Hematopoietic multipotent progenitor cell treated with erythropoietin and hydrocortisone succinate and interleukin-3 and kit ligand, for 6 days (in vitro differentiated cells): ENCODE data around the gene SNX11.

Experiments
- DNase-seq: peaks from one replicate; pipeline ENCODE4 v3.0.0-alpha.2; 2015

The SNX11 gene

DNA sequence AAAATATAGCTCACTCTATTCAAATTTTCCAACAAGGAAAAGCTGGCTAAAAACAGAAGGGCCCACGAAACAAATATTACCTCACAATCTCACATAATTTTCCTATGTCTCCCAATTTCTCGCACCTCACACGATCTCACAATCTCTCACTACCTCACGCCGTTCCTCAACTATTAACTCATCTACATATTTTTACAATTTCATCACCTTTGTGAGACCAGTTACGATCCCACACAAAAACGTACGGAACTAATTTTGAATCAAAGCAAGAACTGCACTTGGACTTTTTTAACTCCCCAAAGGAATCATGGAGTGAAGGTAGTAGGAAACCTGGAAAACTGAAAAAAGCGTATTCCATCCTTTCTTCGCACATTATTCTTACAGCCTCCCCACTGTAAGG, 7.4 kb upstream of the SNX11 start:
- no peak for DNase-seq

DNA sequence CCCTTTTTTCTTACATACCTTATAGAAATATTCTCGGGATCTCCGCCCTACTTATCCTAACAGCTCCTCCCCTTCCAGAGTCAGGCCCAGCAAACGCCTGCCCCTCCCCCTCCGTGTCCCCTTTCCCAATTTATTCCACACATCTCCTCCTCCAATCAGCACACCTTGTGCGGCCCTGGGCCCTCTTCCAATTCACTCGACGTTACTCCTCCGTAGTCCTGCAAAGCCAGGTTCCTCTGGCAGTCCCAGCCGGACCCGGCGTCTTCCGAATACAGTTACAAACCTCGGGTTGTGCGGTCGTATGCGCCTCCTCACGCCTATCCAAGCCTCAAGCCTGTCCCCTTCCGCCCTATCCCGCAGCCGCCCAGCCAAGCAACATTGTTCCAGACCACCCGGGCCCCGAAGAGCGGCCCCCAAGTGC, 7.0 kb upstream of the SNX11 start:
- DNase-seq: no peak

DNA sequence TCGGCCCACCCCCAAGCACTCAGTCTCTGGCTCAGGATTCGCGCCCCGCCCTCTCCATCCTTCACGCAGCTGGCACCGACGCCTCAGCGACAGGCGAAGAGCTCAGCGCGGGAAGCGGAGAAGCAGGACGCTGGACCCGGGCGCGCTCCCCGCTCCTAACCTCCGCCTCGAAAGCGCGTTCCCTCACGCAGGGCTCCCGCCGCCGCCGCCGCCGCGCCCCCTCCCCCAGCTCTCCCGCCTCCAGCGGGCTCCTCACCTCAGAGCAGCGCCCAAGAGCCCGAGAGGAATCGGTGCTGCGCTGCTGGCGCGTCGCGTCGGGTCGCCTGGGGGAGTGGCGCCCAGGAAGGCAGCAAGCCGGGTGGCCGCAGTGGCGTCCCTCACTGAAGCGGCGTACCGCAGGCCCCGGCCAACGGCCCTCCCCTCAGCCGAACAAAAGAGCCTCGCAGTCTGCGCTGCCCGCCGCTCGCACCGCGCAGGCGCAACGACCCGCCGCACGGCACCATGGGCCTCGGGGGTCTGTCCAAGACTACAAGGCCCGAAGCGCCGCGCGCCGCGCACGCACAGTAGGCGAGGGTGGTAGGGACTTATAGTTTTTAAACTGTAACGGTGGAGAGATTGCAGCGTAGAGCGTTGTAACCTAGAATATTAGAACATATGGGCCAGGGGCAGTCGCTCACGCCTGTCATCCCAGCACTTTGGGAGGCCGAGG, 6.4 kb upstream of the SNX11 start, which contains the start of gene CBX1:
Gene CBX1, minus strand, starts transcription at position 467 of the 709 bp plus-strand sequence. CDS start 24,474 bp downstream, outside the sequence.
- peak; percentile 97 for DNase-seq

DNA sequence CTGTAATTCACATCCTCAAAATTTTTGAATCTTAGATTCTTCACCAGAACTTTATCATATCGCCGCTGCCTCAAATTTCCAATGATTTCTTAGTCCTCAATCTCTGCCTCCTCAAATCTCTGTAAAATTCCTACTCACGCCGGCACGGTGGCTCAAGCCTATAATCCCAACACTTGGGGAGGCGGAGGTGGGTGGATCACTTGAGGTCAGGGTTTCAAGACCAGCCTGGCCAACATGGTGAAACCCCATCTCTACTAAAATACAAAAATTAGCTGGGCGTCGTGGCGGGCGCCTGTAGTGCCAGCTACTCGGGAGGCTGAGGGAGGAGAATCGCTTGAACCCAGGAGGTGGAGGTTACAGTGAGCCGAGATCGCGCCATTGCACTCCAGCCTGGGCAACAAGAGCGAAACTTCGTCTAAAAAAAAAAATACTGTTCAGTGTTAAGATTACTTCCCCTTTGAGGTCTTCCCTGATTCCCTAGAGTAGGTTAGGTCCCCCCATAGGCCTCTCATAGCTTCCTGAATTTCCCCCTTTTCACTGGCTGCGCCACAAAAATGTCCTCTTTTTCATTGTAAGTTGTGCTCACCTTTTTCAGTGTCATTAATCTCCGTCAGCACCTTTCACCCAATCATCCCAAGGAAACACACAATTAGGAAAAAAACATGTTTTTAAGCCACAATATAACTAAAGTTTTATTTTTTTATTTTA, 5.4 kb upstream of the SNX11 start:
- DNase-seq: no peak

DNA sequence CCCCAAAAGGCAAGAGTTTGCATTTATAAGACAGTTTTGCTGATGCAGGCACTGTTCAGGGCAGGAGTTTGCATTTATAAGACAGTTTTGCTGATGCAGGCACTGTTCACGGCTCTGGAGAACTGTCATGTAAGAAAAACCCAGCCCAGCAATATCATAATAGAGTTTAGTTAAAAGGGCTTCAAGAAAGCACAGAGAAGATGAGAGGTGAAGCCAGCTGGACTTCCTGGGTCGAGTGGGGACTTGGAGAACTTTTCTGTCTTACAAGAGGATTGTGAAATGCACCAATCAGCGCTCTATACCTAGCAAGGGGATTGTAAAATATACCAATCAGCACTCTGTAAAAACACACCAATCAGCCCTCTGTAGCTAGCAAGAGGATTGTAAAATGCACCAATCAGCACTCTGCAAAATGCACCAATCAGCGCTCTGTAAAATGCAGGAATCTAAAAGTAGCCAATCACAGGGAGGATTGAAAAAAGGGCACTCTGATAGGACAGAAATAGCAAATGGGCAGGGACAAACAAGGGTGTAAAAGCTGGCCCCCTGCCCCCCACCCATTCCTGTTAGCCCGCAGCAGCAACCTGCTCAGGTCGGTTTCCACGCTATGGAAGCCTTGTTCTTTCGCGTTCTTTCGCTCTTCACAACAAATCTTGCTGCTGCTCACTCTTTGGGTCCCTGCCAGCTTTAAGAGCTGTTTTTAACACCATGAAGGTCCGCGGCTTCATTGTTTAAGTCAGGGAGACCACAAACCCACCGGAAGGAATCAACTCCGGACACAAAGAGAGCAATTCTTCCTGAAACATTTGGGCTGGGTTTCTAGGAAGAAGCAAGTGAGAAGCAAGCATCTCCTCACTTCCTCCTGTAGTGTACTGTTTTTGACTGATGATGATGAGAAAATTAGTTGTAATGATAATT, 4.5 kb upstream of the SNX11 start:
- peak; percentile 53 for DNase-seq

DNA sequence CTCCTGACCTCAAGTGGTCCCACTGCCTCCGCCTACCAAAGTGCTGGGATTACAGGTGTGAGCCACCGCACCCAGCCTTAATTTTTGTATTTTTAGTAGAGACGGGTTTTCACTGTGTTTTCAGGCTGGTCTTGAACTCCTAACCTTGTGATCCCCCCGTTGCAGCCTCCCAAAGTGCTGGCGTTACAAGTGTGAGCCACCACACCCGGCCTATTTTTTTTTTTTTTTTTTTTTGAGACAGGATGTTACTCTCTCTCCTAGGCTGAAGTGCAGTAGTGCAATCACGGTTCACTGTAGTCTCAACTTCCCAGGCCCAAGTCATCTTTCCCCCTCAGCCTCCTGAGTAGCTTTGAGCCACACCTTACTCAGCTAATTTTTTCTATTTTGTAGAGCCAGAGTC, 3.1 kb upstream of the SNX11 start:
- no peak for DNase-seq

DNA sequence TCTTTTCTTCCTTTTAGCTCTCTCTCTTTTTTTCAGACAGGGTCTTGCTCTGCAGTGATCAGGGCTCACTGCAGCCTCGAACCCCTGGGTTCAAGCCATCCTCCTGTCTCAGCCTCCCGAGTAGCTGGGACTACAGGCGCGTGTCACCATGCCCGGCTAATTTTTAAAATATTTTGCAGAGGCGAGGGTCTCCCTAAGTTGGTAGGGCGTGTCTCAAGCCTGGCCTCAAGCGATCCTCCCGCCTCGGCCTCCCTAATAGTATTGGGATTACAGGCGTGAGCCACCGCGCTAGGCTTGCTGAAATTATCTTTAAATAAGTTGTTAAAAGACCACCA, 797 bp upstream of the SNX11 start:
- no peak for DNase-seq

DNA sequence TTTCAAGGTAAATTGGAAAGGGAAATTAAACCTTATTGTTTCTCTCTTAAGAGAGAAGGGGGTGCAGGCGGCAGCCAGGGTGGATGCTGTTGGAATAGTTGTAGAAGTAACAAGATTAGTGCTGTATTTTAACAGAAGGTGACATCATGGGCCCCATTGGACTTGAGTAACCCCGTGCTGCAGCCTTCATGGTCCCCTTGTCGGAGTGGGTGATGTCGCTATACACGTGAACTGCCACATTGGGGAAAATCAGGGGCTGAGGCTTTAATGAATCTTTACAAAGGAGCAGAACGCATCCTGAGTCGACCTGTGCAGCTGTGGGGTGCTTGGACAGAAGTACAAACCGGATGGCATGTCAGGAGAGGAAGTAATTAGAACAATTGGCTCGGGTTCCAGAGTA, 3.2 kb downstream of the SNX11 start:
- DNase-seq: no peak

DNA sequence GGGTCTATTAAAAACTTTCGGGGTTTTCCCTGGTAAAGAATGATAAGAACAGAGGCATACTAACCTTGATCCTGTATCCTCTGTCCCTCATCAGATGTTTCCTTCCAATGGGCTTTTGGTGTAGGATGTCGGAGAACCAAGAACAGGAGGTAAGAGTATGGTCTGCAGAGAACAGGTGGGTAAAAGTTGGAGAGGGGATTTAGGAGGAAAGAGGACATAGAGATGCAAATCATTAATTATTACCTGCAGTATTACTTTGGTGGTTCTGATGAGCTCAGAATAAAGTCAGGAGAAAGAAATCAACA, 4.3 kb downstream of the SNX11 start:
- DNase-seq: no peak

DNA sequence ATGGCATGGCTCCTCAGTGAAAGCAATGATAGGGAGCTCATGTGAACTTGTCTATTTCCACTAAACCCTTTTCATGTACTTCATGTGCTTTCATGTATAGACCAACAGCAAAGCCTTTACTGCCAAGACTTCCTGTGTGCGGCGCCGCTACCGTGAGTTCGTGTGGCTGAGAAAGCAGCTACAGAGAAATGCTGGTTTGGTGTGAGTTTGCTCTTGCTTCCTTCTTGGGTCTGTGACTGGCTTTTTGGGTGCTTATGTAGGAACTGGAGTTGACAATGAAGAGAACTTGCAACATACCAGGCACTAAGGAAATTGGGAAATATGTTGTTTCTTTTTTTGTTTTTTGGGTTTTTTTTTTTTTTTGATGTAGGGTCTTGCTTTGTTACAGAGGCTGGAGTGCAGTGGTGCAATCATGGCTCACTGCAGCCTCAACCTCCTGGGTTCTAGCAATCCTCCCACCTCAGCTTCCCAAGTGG, 5.7 kb downstream of the SNX11 start:
- peak; percentile 53 for DNase-seq

DNA sequence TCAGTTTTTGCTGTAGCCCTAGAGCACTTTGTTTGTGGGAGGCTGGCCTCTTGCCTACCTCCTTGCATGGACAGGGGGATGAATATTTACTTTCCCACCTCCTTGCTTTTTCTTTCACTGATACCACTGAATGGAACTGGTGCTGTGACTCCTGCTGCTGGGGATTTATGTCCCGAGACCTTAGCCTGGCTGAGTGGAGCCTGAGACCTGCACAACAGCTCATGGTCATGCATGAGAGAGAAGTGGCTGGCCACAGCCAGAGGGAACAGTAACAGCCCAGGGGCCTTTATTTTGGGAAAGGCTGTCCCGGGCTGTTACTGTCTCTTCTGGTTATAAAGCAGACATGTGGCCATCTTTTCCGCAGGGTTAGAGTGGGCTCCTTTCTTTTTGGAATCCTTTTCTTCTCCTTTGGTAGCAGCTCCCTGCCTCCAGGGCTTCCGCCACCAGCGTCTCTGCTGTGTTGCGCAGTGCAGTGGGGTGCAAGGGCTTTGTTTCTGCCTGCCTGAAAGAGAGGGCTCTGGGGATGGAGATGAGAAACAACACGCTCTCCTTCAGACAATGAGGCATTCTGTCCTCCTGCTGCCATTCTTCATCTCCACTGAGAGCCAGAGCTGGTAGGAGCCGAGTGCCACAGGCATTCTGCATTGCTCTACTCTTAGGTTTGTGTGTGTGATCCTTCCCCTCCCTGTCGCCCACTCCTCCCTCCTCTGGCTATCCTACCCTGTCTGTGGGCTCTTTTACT, 14.5 kb downstream of the SNX11 start:
- no peak for DNase-seq

DNA sequence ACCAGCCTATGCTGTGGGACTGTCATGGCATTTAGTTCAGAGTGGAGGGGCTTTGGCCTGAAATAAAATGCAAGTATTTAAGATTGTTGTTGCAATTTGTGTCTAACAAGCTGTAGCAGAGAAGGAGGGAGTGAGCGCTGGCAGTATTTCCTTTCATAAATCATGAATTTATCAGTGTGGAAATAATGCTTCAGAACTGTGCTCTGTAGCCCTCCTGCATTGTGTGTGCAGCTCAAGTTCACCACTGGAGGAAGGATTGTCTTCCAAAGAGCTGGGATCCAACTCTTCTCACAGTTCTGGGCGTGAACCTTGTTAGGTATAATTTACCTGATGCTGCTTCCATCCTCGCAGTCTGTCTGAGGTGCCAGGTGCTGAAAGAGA, 15.1 kb downstream of the SNX11 start:
- DNase-seq: no peak

DNA sequence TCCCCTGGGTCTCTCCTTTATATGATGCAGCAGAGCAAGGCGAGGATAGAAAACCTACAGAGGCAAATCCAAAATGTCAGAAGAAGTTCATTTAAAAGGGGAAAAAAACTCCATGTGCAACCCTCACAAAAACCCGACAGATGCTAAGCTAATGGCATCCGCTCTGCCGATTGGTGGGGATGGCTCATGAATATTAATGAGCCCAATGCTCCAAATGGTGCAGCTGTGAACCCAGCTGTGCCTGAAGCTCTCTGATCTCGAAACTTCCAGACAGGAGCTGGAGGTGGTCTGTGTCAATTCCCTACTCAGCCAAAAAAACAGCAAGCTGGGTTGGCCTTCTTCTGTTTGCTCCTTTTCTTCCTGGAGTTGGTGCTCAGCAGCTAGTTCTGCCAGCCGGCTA, 15.5 kb downstream of the SNX11 start:
- DNase-seq: no peak

DNA sequence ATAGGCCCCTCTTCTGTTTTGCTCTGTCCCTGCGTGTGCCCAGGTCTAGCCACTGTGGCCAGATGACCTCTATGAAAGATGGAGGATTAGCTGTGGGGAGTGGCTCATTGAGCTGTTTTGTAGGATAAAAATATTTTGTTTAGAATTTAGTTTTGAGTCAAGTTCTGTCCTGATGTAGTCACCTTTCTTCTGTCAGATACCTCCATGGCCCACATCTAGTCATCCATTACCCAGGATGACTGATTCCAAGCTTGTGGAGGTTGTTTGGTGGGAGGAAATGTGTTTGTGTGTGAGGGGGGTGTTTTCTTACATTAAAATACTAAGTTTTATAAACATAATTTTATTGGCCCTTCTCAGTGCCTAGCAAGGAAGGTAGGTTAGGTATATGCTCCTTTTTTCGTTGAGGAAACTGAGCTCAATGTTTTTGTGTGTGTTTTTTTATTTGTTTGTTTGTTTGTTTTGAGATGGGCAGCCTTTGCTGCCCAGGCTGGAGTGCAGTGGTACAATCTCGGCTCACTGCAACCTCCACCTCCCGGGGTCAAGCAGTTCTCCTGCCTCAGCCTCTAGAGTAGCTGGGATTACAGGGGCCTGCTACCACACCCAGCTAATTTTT, 16.3 kb downstream of the SNX11 start:
- DNase-seq: no peak

DNA sequence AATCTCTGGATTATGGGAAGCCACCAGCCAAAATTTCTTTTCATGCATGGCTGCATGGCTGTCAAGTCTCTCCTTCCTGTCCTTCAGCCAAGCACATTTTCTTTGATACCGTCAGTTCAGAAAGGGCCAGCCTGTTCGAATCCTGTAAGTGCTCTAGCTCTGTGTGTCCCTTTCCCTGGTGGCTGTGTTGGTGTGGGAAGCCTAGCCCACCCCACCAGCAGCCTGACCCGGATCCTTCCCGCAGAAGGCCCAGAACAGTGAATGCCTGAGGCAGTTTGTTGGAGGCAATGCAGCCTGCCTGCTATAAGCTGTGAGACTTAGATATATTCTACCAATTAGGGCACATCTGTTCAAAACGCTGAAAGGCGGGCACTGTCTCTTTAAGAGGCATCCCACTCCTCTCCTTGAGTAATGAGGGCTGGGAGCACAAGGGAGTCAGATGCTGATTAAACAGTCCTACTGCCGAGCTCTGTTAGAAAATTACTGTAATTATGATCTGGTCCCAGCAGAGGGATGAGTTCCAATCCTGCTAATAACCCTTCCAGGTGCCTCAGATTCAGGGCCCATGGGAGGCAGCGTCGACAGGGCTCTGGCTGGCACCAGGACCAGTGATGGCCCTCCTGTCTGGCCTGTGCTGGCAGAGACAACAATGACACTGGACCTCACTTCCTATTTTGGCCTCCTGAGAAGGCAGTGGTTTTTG, 18.4 kb downstream of the SNX11 start:
- DNase-seq: no peak

DNA sequence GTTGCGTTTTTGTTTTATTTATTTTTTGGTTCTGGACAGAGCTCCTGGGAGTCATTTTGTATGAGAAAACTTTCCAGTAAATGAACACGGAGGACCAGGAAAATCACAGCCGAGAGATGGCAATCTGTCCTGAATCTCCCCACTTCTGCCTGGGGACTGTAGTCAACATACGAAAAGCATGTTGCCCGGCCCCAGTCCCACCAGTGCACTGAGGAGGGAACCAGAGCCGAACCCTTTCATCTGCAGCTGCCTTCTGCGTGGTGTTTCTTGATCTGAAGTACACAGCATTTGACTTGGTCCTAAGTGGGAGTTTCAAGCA, 18.9 kb downstream of the SNX11 start:
- no peak for DNase-seq

DNA sequence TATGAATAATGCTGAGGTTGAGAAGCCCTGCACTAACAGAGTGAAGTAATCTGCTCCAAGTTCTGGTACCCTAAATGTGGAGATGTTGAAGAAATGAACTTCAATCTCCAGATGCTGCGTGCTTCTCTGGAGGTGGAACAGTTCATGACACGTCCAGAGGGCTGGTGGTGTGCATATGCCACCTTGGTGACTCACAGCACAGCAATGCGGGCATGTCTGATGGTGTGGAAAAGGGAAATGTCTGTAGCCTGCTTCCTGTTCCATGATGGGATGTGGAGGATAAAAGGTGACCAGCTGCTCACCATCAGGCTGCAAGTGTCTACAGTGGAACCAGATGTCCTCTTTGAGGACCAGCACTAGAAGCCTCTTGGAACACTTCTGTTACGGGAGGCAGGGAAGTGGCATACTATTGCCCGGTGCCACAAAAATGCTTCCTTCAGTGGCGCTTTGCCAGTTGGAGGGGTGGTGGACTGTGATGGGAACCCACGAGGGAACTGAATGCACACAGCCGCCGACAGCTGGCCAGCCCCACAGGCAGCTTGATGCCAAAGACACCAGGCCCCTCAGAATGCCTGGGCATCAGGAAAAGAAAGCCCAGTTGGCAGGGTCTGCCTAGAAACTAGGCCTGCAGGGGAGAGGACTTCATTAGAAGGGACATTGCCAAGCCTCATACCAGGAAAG, 19.9 kb downstream of the SNX11 start:
- no peak for DNase-seq

DNA sequence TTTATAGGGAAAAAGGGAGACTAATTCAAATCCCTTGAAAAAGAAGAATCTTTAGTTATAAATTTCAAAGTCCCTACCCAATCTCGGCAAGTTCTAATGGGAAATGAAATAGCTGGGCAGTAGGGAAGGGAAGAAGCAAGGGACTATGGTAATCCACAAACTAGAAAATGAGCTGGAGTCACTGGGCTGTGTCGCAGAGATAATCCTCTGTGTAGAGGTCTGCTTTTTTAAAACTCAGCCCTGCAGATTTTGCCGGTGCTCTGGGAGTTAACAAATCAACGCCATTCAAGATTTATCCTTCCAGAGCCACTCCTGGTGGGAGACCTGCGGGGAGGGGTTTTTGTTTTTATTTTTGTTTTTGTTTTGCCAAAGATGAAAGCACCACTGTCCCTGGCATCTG, 20.8 kb downstream of the SNX11 start:
- DNase-seq: no peak

DNA sequence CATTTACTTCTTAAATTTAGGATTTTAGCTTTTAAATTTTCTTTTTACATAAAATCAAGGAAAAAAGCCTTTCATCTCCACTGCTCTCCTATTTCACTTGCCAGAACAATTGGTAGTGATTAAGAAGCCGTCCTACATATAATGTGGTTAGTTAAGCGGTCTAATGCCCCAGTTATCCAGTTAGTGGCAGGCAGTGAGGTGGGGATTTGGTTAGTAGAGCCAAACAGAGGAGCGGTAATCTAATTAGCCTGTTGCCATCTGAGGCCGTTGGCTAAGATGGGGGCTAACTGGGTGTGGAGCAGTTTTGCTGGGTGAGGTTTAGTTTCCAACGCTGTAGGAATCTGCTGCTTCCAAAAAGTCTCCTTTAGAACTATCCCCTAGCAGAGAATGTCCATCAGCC, 22.4 kb downstream of the SNX11 start:
- no peak for DNase-seq

DNA sequence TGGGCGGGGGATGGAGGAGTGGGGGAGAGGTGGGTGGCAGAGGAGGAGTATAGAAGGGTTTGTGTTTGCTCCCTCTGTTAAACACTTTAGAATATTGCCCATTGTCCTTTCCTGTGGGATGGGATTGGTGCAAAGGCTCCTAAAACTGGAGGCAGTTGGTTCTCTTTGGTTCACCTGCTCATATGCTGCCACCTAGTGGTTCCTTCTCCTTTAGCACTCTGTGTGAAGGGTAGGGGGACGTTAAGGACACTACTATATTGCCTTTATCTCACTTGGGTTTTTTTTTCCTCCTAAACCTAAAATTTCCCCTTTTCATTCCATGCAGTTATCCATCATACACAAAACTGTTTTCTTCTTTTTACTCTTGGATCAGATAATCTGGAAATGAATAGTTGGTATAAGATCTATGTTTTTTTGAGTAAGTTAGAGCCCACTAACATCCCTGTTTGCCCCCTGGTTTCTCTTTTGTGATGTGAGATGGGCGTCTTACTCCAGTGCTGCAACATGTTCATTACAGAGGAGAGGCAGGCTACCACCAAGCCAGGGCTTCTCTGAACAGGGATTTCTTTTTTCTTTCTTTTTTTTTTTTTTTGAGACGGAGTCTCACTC, 23.8 kb downstream of the SNX11 start:
- peak; percentile 90 for DNase-seq

DNA sequence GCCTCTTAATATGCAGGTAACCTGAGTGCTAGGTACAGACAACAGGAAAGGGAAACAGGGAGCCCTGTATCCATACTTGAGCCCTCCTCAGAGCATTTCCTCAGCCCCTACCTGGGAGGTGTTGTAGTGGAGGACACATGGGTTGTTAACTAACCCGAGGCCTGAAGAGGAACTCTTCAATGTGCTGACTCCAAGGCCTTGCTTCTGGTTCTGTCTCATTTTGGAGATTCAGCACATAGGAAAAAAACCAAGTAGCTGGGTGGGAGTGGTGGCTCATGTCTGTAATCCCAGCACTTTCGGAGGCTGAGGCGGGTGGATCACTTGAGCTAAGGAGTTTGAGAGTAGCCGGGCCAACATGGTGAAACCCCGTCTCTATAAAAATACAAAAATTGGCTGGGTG, 24.8 kb downstream of the SNX11 start:
- DNase-seq: no peak
